PC-3 (cell line): Measurements from ENCODE around the gene PLD4.

Source experiments
- EZH2 ChIP-seq: fragments of 300-600 bp; sonication (generic); IDR thresholded peaks from one replicate; pipeline ENCODE4 v1.6.1; 2017; ENCODE audit warnings: antibody characterized with exemption, mild to moderate bottlenecking, low read length; ENCODE audit not compliant: unreplicated experiment
- EZH2phosphoT487 ChIP-seq: fragments of 300-600 bp; sonication (generic); IDR thresholded peaks from 2 replicates; pipeline ENCODE4 v1.6.1; 2018; ENCODE audit warnings: mild to moderate bottlenecking, antibody characterized with exemption, low read length, borderline replicate concordance
- TF ChIP-seq, protein P1 (sequence below): fragments of 300-600 bp; sonication (generic); conservative IDR thresholded peaks from 2 replicates; pipeline ENCODE4 v1.5.1; 2017; ENCODE audit warnings: antibody characterized with exemption, low read depth, mild to moderate bottlenecking, low read length

- TF ChIP-seq, protein P1, sequence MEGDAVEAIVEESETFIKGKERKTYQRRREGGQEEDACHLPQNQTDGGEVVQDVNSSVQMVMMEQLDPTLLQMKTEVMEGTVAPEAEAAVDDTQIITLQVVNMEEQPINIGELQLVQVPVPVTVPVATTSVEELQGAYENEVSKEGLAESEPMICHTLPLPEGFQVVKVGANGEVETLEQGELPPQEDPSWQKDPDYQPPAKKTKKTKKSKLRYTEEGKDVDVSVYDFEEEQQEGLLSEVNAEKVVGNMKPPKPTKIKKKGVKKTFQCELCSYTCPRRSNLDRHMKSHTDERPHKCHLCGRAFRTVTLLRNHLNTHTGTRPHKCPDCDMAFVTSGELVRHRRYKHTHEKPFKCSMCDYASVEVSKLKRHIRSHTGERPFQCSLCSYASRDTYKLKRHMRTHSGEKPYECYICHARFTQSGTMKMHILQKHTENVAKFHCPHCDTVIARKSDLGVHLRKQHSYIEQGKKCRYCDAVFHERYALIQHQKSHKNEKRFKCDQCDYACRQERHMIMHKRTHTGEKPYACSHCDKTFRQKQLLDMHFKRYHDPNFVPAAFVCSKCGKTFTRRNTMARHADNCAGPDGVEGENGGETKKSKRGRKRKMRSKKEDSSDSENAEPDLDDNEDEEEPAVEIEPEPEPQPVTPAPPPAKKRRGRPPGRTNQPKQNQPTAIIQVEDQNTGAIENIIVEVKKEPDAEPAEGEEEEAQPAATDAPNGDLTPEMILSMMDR: no peak
- no peak for TF ChIP-seq EZH2phosphoT487
- no peak for TF ChIP-seq EZH2
These were observed 45.1 kb downstream of the PLD4 start for GRCh38 chr14:104969741-104970230.
